ENCODE results near the gene RARRES2. TPM values are rescaled to one million over a fixed set of nuclear protein-coding genes. Genes with fewer than 3 reads are reported as not detected.
A peak's percentile ranks its signal among the peaks of the same experiment; 100 is the strongest.
"Not testable (repeated sequence)": the region's sequence is repeated elsewhere in the genome, so short reads cannot be mapped to it uniquely, and the experiment has no call there.

Gene RARRES2
- not detected in 2 replicates for total RNA-seq

DNA sequence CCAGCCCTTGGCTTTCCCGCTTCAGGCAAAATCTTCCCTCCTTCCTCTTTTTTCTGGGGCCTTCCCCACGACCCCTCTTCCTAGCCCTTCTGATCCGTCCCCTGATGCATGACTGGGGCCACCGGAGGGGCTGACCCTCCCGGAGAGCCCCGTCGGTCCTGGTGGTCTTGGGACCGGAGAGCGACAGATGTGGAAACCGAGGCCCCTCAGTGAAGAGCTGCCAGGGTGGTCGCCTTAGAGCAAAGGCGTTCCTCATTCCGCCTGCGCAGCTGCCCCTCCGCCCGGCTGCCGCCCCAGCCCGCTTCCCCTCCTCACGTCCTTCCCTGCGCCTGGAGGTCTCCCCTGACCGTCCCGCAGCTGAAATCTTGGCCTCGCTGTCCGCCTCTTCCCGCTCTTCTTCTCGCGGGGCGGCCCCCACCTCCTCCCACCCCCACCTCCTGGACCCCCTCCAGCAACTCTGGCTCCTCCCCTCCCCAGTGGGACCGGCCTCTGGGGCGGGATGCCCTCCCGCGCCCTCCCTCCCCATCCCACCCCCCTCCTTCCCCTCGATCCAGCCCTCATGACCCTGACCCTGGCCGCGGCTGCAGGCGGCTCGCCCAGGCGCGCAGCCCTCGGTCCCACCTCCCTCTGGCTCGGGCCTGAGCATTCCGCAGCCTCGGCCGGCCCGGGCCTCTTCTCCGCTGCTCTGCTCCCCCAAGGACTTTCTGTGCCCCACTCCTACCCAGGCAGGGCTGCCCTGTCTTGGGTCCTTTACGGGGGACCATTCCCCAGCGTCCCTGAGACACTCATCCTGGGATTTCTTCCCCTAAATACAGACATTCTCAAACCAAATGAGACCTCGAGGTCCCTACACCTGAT, at the start of gene RARRES2:
Gene RARRES2, minus strand, starts transcription at position 367 of the 858 bp plus-strand sequence. CDS start 1,020 bp downstream, outside the sequence.
- peak within 1 kb of the TSS; percentile 63 for H3K4me3 Mint-ChIP-seq
- H3K36me3 Mint-ChIP-seq (ENCODE audit: low read depth): peaks cover 7% of the 10 kb centered on the region
- intact Hi-C loops (cut with micrococcal nuclease): no loop called here
- CTCF ChIA-PET: no interaction called here
- H3K9me3 Mint-ChIP-seq: peaks cover 4% of the 10 kb centered on the region
- POLR2A ChIA-PET: no interaction called here
- H3K4me1 Mint-ChIP-seq: peaks cover 23% of the 10 kb centered on the region
- TF ChIP-seq, protein P1, sequence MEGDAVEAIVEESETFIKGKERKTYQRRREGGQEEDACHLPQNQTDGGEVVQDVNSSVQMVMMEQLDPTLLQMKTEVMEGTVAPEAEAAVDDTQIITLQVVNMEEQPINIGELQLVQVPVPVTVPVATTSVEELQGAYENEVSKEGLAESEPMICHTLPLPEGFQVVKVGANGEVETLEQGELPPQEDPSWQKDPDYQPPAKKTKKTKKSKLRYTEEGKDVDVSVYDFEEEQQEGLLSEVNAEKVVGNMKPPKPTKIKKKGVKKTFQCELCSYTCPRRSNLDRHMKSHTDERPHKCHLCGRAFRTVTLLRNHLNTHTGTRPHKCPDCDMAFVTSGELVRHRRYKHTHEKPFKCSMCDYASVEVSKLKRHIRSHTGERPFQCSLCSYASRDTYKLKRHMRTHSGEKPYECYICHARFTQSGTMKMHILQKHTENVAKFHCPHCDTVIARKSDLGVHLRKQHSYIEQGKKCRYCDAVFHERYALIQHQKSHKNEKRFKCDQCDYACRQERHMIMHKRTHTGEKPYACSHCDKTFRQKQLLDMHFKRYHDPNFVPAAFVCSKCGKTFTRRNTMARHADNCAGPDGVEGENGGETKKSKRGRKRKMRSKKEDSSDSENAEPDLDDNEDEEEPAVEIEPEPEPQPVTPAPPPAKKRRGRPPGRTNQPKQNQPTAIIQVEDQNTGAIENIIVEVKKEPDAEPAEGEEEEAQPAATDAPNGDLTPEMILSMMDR (IDR thresholded peaks at IDR 0.05): no peak
- H3K27ac Mint-ChIP-seq: no peak within 1 kb of the TSS
- peaks cover 30% of the 10 kb centered on the region for H3K27me3 Mint-ChIP-seq
- ATAC-seq (ENCODE audit: low read depth) (no peak), DNase-seq (no peak)

DNA sequence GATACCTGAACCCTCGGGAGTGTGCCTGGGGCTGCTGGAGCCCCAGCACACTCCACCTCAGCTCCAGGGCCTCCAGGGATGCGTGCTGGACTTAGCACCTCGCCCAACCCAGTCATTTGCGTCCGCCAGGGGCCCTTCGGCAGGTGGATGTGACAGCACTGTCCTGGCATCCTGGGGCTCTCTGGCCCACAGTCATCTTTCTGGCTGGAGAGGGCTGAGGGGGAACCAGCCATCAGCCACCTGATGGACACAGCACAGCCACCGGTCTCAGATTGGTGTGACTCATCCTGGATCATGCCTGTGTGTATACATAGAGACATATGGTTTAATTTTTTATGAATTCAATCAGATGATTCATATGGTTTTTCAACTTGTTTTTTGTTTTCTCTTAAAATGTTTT, 48.8 kb upstream of the RARRES2 start:
- Mint-ChIP-seq H3K9me3 (no peaks in the 10 kb centered on the region), H3K36me3 (ENCODE audit: low read depth) (peaks cover 4% of the 10 kb centered on the region), H3K27ac (no peak overlapping the region), H3K4me3 (no peak overlapping the region), H3K4me1 (no peaks in the 10 kb centered on the region), H3K27me3 (no peaks in the 10 kb centered on the region)
- ChIA-PET CTCF (no interaction called here), POLR2A (no interaction called here)
- TF ChIP-seq, protein P1 (IDR thresholded peaks at IDR 0.05): no peak
- intact Hi-C loops (cut with micrococcal nuclease): no loop called here
- ATAC-seq (ENCODE audit: low read depth) (no peak), DNase-seq (no peak)

DNA sequence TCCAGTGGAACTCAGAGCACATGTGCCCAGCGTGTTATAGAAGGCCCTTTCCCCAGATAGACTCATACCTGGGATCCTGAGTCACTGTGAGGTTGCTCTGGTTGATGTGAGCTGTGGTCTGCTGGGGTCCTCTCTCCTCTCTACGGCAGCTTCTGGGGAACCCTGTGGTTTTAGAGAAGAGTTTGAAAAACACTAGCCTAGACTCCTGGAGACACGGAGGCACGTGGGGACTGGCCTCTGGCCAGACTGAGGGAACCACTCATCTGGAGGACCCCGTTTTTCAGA, 48.0 kb upstream of the RARRES2 start:
- H3K27ac Mint-ChIP-seq: no peak overlapping the region
- intact Hi-C loops (cut with micrococcal nuclease): no loop called here

DNA sequence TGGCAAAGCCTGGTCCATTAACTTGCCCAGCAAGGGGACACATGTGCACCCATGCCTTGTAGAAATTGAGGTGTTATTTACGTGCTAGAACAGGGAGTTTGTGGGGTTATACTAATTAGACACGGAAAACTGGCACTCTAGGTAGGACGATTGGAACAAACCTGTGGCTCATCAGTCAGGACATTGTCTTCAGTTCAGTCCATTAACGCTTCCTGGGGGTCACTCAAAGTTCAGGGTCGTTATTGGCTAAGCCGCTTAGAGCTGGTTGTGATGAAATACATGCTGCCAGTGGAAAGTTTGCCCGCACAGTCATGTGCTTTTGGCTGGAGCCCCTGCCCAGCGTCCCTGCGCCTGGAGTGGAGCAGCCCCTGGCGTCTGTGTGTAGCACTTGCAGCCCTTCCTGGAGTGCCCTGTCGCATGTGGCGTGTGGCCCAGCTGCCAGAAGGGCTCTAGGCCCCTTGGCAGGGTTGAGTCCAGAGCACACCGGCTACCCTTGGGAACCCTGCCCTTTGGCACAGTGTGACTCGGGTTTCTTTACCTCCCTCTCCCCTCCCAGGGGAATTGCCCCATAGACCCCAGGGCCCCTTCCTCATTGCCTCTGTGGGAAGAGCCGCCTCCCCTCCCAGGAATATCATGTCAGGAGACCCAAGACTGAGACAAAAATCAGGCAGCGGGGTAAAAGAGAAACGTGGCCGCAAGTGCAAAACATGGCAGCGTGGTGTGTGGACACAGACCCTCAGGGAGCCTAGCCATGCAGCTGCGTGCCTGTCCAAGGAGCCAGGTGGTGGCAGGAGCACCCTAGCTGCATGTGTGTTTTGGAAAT, 47.5 kb upstream of the RARRES2 start:
- Mint-ChIP-seq H3K4me3 (no peak overlapping the region), H3K9me3 (no peaks in the 10 kb centered on the region), H3K36me3 (ENCODE audit: low read depth) (peaks cover 4% of the 10 kb centered on the region), H3K27ac (no peak overlapping the region), H3K27me3 (no peaks in the 10 kb centered on the region), H3K4me1 (no peaks in the 10 kb centered on the region)
- peak; percentile 31 for ATAC-seq (ENCODE audit: low read depth)
- no peak for DNase-seq
- intact Hi-C loops (cut with micrococcal nuclease): no loop called here
- POLR2A ChIA-PET: interaction anchor here (0.8 to 1.4 kb wide), 2 partner anchors 15 to 23 kb away, joined by 3 to 4 read pairs; no protein-coding TSS in a partner anchor
- TF ChIP-seq, protein P1 (IDR thresholded peaks at IDR 0.05): no peak
- CTCF ChIA-PET: interaction anchor here (1.7 kb wide), 1 partner anchor 33 kb away, joined by 5 read pairs; no protein-coding TSS in a partner anchor

More for the DNA sequence above, 48.0 kb upstream of the RARRES2 start:
- TF ChIP-seq, protein P1 (IDR thresholded peaks at IDR 0.05): no peak
- ChIA-PET CTCF (interaction anchor here (1.7 kb wide), 1 partner anchor 34 kb away, joined by 5 read pairs; no protein-coding TSS in a partner anchor), POLR2A (interaction anchor here (0.8 to 1.4 kb wide), 2 partner anchors 15 to 23 kb away, joined by 3 to 4 read pairs; no protein-coding TSS in a partner anchor)
- Mint-ChIP-seq H3K4me3 (no peak overlapping the region), H3K27me3 (no peaks in the 10 kb centered on the region), H3K36me3 (ENCODE audit: low read depth) (peaks cover 4% of the 10 kb centered on the region), H3K9me3 (no peaks in the 10 kb centered on the region), H3K4me1 (no peaks in the 10 kb centered on the region)
- DNase-seq (no peak), ATAC-seq (ENCODE audit: low read depth) (no peak)

DNA sequence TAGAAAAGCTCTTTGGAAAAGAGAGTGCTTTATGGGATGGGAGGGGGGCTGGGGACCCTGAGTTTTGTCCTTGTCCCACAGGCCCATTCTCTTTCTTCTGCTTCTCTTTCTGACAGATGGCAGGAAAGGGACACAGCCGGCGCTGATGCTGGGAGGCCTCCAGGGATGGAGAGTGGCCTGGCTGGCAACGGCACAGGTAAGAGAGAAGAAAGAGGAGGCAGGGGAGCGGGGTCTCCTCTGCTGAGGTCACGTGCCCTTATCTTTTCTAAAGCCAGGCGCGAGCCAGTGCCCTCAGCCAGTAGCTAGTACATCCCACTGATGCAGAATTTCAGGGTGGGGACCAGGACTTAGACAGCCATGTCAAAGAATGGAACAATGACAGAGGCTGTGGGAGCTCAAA, 46.9 kb upstream of the RARRES2 start:
- Mint-ChIP-seq H3K27ac (no peak overlapping the region), H3K4me1 (peaks cover 2% of the 10 kb centered on the region), H3K9me3 (no peaks in the 10 kb centered on the region), H3K4me3 (no peak overlapping the region), H3K36me3 (ENCODE audit: low read depth) (peaks cover 4% of the 10 kb centered on the region), H3K27me3 (no peaks in the 10 kb centered on the region)
- ChIA-PET CTCF (interaction anchor here (1.7 kb wide), 1 partner anchor 33 kb away, joined by 5 read pairs; no protein-coding TSS in a partner anchor), POLR2A (interaction anchor here (1.4 kb wide), 1 partner anchor 16 kb away, joined by 4 read pairs; no protein-coding TSS in a partner anchor)
- TF ChIP-seq, protein P1 (IDR thresholded peaks at IDR 0.05): no peak
- intact Hi-C loops (cut with micrococcal nuclease): no loop called here
- no peak for ATAC-seq (ENCODE audit: low read depth)
- DNase-seq: no peak

DNA sequence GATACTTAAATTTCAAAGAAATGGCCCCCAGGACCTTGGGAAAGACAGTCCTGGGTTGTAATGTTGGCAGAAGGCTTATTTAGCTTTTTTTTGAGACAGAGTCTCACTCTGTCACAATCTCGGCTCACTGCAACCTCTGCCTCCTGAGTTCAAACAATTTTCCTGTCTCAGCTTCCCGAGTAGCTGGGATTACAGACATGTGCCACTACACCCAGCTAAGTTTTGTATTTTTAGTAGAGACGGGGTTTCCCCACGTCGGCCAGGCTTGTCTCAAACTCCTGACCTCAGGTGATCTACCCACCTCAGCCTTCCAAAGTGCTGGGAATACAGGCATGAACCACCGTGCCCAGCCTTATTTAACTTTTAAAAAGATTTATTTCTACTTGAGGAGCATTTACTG, 44.5 kb upstream of the RARRES2 start:
- H3K36me3 Mint-ChIP-seq (ENCODE audit: low read depth); intact Hi-C loops (cut with micrococcal nuclease); ATAC-seq (ENCODE audit: low read depth); H3K27ac Mint-ChIP-seq; H3K27me3 Mint-ChIP-seq; H3K4me3 Mint-ChIP-seq; H3K9me3 Mint-ChIP-seq; DNase-seq: not testable (repeated sequence)
- CTCF ChIA-PET: interaction anchor here (0.7 to 1.0 kb wide), 2 partner anchors 18 to 21 kb away, joined by 3 read pairs; no protein-coding TSS in a partner anchor
- POLR2A ChIA-PET: interaction anchor here (1.4 kb wide), 1 partner anchor 16 kb away, joined by 4 read pairs; no protein-coding TSS in a partner anchor
- peaks cover 23% of the 10 kb centered on the region for H3K4me1 Mint-ChIP-seq

Data from activated B cell treated with CpG ODN at 0.5 μM for 24 hours (primary cell).